Measurements from ENCODE around the gene ZC3H18.

- TF ChIP-seq ZNF565 (CRISPR knock-in tag; conservative IDR thresholded peaks at IDR 0.05; ENCODE audit: low read depth): no peak
- no peak for TF ChIP-seq SNAI2 (CRISPR knock-in tag; IDR thresholded peaks at IDR 0.05)
- TF ChIP-seq ZFP3 (CRISPR knock-in tag; IDR thresholded peaks at IDR 0.05): no peak
- TF ChIP-seq ZC3H10 (CRISPR knock-in tag; IDR thresholded peaks at IDR 0.05): no peak
- TF ChIP-seq GLIS3 (CRISPR knock-in tag; IDR thresholded peaks at IDR 0.05): no peak
- TF ChIP-seq, protein P1, sequence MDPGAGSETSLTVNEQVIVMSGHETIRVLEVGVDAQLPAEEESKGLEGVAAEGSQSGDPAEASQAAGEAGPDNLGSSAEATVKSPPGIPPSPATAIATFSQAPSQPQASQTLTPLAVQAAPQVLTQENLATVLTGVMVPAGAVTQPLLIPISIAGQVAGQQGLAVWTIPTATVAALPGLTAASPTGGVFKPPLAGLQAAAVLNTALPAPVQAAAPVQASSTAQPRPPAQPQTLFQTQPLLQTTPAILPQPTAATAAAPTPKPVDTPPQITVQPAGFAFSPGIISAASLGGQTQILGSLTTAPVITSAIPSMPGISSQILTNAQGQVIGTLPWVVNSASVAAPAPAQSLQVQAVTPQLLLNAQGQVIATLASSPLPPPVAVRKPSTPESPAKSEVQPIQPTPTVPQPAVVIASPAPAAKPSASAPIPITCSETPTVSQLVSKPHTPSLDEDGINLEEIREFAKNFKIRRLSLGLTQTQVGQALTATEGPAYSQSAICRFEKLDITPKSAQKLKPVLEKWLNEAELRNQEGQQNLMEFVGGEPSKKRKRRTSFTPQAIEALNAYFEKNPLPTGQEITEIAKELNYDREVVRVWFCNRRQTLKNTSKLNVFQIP (CRISPR knock-in tag; IDR thresholded peaks at IDR 0.05; ENCODE audit: borderline replicate concordance, low read depth): no peak
- TF ChIP-seq ARNTL (CRISPR knock-in tag; IDR thresholded peaks at IDR 0.05; ENCODE audit: borderline replicate concordance, low read depth): no peak
- no peak for TF ChIP-seq OSR1 (CRISPR knock-in tag; IDR thresholded peaks at IDR 0.05)
- no peak for TF ChIP-seq PATZ1 (CRISPR knock-in tag; IDR thresholded peaks at IDR 0.05; ENCODE audit: borderline replicate concordance)
- TF ChIP-seq ZFP30 (CRISPR knock-in tag; IDR thresholded peaks at IDR 0.05): no peak
- TF ChIP-seq BACH2 (CRISPR knock-in tag; IDR thresholded peaks at IDR 0.05; ENCODE audit: borderline replicate concordance): no peak
- no peak for TF ChIP-seq ESRRG (CRISPR knock-in tag; IDR thresholded peaks at IDR 0.05)
Measured at GRCh38 chr16:88631920-88632586, 61.9 kb downstream of the ZC3H18 start.

Measured in SK-N-SH treated with all-trans-retinoic acid at 6 μM for 48 hours (cell line).